Right kidney (tissue), 1 donor: ENCODE measurements around the gene CPAMD8.
"Not testable (repeated sequence)": the region's sequence is repeated elsewhere in the genome, so short reads cannot be mapped to it uniquely, and the experiment has no call there.

Source experiments
- DNase-seq: peaks from one replicate; pipeline ENCODE4 v3.0.0-alpha.2; 2016

Gene CPAMD8

DNA sequence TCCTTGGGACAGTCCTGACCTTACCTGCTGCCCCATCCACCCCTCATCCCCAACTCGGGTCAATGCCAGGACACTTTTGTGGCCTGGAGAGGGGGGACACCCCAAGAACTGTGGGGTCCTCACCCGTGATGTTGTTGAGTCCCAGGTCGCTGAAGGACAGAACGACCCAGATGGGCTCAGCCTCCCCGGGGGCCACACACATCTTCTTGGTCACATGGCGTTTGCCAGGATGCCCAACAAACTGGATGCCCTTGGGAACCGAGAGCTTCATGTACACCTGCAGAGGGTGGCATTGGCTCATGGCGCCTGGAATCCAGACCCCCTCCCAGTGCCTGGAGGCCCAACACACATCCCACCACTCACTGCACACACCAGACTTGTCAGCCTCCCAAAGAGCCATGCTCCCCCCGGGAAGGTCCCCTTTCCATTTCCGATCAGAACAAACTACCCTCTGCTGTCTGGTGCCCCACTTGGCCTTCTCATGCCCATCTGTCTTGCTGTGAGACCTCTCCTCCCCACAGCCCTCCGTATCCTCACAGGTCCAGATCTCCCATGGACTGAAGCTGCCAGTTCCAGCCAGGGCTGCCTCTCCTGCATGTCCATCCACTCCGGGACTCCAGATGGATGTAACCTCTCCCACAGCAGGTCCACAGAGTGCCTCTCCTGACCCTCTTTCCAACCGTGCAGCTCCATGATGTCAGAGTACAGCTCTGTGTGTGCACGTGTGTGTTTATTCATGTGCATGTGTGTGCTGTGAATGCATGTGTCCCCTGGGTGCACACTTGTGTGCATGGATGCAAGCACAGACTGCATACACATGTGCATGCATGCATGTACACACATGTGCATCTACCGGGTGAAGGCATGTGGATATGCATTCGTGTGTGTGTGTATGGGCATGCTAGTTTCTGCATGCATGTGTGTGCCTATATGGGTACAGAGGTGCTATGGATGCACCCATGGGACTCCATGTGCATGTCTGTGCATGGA is 79.4 kb downstream of the CPAMD8 start:
- DNase-seq = no peak

DNA sequence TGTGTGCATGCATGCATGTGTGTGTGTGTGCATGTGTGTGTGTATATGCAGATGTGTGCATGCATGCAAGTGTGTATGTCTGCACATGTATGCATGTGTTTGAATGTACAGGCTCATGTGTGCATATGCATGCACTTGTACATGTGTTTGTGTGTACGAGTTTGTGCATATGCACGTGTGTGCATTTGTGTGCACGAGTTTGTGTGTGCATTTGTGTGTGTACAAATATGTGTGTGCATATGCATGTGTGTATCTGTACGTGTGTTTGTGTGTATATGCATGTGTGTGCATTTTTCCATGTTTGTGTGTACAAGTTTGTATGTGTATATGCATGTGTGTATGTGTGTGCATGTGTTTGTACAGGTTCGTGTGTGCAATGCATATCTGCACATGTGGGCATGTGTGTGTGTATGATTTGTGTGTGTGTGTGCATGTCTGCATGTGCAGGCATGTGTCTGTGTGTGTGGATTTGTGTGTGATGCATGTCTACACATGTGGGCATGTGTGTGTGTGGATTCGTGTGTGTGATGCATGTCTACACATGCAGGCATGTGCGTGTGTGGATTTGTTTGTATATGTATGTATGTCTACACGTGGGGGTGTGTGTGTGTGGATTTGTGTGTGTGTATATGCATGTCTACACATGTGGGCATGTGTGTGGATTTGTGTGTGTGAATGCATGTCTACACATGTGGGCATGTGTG is 80.7 kb downstream of the CPAMD8 start:
- no peak for DNase-seq

DNA sequence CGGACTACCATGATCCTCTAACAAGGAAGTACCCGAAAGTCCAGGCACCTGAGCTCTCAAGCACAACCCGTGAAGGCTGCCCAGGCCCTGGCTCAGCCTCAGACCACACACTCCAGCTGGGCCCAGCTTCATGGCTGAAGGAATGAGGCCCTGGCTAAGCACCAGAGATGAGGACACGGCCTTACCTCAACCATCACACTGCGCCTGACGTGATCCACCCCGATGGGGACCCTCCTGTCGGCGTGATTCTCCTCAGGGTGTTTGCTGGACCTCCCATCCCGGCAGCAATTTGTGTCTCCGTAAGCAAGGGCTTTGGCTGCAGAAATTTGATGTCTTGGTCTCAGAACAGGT is 81.3 kb downstream of the CPAMD8 start:
- no peak for DNase-seq

DNA sequence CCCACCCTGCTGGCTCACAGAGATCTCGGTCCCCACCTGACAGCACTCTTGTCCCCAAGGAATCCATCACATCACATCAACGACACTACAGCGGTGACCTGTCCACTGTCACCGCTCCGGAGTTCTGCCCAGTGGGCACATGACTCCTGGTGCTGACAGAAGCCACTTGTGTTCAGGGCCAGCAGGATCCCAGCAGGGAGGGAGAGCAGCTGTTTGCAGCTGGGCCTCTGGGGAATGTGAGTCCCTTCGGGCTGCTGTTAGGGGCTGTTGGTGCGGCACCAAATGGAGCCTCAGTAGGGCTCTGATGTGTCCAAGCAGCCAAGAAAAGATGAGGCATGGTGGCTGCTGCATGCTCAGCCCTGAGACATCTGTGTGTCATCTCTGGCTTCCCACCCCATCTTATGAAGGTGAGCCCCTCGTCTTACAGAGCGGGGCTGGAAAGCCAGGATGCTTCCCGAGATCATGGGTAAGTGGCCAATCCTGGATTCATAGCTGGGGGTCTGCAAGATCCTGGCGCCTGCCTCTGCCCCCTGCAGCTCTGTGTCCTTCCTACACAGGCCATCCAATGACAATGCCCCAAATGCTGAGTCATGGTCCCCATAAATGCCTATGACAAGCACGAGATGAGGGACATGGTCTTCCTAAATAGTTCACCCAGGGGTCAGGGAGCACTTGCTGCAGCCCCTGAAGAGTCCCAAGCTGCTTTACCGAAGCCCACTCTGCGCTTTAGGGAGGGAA is 81.8 kb downstream of the CPAMD8 start:
- DNase-seq = no peak

DNA sequence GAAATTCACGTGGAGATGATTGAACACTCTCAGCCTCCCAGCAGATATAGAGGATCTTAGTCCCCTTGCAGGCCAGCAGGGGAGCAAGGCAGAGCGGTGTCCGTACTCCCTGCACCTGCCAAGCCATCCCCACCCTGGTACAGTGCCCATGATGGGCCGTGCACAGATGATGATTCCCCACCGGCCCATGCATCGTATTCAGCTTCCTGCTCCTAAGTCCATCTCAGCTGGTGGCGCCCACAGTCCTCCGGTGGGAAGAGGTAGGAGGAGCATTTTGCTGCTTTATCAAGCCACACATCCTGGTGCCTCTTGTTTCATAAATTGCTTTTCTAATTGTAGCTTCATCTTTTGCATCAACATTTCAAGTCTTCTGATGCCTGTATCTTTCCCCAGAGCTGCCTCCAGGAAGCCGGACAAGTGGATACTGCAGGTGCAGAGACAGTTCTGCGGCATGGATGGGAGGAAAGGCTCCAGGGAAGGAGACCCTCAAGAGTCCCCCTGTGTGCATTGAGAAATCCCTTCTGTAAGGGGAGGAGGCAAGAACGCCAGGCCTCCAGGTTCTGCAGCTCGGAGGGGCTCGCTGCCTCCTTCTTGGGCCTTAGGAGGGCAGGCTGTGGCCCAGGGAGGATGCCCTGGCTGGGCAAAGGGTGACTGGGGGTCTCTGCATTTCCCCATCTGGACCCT is 82.5 kb downstream of the CPAMD8 start:
- DNase-seq = no peak

DNA sequence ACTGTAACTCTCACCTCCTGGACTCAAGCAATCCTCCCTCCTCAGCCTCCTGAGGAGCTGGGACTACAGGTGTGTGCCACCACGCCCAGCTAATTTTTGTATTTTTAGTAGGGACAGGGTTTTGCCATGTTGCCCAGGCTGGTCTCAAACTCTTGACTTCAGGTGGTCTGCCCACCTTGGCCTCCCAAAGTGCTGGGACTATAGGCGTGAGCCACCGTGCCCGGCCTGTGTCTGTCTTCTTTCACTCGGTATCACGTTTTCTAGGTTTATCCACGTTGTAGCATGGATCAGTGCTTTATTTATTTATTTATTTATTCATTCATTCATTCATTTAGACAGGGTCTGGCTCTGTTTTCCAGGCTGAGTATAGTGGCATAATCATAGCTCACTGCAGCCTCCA is 83.5 kb downstream of the CPAMD8 start:
- not testable (repeated sequence) for DNase-seq

DNA sequence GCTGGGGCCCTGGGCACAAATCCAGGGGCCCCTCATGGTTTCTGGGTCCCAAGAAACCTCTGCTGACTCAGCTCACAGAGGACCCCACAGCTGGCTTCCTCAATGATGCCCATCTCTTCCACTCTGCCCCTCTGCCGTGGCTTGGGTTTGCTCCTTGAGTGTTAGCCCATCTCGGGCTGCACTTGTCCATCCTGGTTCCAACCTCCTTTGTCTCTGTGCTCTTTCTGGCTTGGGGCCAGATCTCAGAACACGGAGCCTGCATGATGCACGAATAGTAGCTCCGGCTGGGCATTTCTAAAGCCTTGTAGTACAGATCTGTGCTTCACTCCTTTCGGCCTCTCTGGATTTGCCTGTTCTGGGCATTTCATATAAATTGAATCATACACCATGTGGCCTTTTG is 84.0 kb downstream of the CPAMD8 start:
- no peak for DNase-seq

DNA sequence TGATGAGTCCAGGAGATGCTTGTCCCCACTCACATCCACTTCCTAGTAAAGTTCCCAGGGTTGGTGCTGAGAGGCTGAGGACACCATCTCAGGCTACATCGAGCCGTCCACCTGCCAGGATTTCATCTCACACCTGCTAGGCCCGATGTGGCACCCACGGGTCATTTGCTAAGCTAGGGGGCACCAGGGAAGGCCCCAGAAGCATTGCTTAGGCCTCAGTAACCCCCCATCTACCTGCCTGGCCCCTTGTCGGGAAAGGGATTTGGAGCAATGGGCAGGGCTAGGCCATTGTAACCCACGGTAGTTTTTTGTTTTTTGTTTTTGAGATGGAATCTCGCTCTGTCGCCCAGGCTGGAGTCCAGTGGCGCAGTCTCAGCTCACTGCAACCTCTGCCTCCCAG is 86.0 kb downstream of the CPAMD8 start:
- DNase-seq = no peak

DNA sequence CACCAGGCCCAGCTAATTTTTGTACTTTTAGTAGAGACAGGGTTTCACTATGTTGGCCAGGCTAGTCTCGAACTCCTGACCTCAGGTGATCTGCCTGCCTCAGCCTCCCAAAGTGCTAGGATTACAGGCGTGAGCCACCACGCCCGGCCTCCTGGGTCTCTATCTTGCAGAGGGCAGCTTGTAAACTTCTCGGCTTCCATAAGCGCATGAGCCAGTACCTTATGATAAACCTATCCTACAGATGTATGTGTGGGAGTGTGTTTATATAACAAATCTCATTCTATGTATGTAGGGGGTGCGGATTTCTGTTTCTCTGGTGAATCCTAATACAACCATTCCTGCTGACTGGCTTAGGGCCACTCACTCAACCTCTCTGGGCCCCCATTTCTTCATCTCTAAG is 86.5 kb downstream of the CPAMD8 start:
- not testable (repeated sequence) for DNase-seq

DNA sequence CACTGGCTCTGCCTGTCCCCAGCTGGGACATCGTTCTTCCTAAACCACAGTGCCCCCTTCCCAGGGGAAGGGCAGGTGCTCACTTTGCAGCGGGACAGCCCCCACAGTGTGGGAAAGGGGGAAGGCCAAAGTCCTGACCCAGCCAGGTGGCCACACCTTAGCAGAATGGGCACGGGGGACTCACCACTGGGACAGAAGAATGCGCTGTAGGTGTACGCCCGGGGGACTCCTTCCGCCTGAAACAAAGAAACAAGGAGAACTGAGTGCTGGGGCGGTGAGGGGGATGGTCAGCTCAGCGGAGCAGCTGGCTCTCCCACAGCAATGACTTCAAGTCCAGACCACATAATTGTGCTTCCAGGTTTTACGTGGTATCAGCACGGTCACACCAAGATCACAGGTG is 88.4 kb downstream of the CPAMD8 start:
- no peak for DNase-seq

DNA sequence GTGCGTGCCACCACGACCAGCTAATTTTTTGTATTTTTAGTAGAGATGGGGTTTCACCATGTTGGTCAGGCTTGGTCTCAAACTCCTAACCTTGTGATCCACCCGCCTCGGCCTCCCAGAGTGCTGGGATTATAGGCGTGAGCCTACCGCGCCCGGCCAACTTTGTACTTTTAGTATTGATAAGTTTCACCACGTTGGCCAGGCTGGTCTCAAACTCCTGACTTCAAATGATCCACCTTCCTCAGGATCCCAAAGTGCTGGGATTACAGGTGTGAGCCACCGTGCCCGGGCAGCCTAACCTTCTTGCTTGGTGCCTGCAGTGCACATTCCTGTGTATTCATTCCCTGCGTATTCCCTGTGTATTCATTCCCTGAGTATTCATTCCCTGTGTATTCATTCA is 88.8 kb downstream of the CPAMD8 start:
- DNase-seq = not testable (repeated sequence)

DNA sequence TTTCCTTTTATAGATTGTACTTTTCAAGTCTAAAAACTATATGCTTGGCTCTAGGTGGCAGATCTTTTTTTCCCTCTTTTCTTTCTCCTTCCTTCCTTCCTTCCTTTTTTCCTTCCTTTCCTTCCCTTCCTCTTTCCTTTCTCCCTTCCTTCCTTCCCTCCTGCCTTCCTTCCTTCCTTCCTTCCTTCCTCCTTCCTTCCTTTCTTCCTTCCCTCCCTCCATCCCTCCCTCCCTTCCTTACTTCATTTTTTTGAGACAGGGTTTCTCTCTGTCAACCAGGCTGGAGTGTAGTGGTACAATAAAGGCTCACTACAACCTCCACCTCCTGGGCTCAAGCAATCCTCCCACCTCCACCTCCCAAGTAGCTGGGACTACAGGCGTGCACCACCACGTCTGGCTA is 89.7 kb downstream of the CPAMD8 start:
- no peak for DNase-seq

DNA sequence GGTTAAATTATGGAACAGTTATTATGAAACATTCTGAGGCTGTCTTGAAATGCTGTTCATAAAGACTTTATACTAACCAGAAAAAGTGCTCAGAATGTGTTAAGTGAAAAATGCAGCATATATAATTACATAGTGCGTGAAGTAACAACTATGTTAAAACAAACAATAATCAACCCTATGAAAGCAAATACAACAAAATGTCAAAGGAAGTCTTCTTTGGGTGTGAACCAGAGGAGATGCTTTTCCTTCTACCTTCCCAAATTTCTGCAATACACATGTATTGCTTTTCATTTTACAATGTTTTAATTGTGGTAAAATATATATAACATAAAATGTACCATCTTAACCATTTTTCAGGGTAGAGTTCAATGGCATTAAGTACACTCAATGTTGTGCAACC is 92.1 kb downstream of the CPAMD8 start:
- no peak for DNase-seq

DNA sequence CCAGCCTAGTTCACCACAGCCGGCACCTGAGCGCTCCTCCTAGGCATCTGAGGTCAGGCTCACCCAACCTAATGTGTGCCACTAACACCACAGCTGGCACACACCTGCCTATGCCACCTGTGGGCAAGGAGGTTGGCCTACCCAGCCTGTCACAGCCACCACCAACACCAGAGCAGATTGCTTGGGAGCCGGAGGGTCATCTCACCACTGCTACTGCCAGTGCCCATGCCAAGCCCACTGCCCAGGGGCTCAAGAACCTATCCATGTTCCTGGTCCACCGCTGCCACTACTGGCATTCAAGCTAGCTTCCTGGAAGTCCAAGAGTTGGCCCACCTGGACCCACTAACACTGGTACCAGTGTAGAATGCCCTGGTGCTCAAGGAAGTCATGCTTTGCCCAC is 95.3 kb downstream of the CPAMD8 start:
- DNase-seq = no peak

DNA sequence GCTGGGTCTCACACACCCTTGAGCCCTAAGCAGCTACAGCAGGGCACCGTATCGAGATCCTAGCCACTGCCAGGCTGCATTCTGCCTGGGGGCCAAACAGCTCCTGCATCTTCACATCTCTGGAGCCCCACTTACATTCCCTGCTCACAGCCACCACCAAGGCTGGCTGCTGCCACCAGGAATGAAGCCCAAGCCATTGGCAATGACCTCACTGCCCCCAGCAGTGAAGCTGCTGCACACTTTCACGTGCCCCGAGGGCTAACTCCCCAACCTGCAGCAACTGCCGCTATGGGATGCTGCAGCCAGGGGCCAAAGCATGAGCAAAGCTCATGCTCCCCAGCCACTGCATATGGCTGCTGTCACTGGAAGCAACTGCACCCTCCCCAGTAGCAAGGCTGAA is 95.9 kb downstream of the CPAMD8 start:
- no peak for DNase-seq

DNA sequence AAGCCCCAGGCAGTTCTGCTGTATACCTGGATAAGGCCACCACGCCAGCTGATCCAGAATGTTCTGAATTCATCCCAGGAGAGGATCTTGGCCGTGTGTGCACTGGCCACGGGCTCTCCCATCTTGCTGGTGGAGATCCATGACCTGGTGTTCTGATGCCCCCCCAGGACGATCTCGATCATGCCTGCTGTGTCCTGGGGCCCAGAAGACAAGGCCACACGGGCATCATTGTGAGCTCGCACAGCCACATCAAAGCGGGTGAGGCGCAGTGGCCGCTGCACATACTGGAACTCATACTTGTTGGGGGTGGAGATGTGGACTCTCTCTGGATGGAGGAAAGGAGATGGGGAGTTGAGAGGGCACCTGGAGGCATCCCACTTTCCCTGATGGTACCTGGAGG is 97.7 kb downstream of the CPAMD8 start:
- DNase-seq = no peak

DNA sequence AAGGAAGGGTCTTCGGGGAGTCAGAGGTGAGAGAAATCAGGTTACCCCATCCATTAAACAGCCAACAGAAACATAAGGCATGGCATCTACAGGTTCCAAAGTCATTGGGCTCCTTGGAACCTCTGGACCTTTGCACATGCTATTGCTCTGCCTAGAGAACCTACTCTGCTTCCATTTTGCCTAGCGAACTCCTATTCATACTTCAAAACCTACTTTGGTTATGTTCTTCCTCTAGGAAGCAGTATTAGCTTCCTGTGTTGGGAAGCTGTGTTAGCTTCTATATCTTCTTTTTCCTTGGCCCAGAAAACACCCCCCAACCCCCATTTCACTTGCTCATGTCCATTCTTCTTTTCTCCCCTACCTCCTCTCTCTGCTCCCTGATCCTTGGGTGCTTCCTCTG is 98.3 kb downstream of the CPAMD8 start:
- DNase-seq = no peak

DNA sequence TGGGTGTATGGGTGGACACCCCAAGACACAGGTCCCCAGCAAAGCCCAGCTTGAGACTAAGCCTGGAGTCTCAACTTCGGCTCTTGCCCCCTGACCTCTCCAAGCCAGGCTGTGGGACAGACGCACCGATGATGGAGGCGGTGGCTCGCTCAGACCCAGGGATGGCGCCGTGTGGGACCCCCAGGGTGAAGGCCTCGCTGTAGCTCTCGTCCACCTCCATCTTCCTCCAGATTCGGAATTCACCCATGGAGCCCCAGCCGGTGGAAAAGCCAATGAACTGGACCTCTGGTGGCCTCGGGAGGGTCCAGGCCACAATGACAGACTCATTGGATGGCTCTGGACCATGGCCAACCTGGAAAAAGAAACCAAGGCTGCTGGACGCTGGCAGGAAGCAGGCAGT is 98.7 kb downstream of the CPAMD8 start:
- no peak for DNase-seq

DNA sequence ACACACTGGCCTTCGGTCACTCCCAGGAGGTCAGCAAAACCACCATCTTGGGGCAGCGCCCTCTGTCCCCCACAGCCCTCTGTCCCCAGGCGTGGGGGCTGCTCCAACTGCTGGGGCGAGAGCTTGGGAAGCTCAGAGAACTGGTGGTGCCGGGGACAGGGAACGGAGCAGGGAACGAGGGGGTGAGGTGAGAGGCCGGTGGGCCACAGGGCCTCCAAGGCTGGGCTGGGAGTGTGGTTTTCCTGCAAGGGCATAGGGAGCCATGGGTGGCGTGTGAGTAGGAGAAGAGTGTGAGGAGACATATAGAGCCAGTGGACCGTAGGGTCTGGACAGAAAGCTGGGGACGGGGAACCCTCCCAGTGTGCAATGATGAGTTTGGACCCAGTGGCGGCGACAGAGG is 103.7 kb downstream of the CPAMD8 start:
- DNase-seq = no peak

DNA sequence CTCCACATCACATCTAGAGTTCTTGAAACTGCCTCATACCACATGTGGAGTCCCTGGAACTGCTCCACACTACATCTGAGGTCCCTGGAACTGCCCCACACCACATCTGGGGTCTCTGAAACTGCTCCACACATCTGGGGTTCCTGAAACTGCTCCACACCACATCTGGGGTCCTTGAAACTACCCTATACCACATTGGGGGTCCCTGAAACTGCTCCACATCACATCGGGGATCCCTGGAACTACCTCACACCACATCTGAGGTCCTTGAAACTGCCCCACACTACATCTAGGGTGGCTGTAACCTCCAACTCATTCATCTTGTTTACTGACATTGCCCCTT is 104.0 kb downstream of the CPAMD8 start:
- DNase-seq = no peak

DNA sequence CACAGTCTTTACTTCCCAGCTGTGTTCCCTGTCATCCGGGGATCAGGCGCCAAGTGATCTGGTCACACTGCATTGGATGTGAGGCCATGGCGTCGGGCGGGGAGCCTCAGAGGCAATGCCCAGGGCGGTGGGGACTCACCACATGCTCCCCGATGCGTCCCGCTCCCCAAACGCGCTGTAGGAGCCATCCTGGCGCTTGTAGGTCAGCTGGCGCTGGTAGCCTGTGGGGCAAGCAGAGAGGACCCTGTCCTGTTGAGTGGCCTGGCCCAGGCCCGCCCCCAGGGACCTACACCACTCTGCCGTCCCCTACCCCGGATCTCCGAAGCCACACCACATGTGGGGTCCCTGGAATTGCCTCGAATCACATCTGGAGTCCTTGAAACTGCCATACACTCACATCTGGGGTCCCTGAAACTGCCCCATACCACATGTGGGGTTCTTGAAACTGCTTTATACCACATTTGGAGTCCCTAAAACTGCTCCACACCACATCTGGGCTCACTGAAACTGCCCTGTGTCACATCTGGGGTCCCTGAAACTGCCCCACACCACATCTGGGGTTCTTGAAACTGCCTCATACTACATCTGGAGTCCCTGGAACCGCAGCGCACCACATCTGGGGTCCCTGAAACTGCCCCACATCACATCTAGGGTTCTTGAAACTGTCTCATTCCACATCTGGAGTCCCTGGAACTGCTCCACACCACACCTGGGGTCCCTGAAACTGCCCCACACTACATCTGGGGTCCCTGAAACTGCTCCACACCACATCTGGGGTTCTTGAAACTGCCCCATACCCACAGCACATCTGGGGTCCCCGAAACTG is 104.6 kb downstream of the CPAMD8 start:
- DNase-seq = no peak
